Medulla oblongata (tissue), 1 donor: ENCODE data around the gene NIT2.
A peak's percentile ranks its signal among the peaks of the same experiment; 100 is the strongest.

ENCODE experiments used
- DNase-seq: peaks from one replicate; pipeline ENCODE4 v3.0.0-alpha.2; 2015; ENCODE audit errors: extremely low spot score

NIT2 gene

DNA sequence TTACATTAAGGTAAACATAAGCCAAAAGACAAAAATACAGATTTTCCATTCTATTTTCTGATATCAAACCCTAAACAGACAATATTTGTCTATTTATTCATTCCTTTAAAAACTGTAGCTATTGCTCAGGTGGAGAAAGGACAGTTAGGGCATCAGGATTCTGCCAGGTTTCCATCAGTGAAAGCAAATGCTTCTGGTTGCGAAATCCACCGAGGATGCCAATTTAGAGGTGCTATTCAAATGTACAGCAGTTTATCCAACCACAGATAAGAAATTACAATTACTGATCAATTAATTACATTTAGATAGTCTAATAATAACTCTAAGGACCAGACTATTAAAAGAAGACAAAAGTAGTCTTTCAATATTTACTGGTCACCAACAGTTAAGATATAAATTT, 62.4 kb downstream of the NIT2 start:
- no peak for DNase-seq

DNA sequence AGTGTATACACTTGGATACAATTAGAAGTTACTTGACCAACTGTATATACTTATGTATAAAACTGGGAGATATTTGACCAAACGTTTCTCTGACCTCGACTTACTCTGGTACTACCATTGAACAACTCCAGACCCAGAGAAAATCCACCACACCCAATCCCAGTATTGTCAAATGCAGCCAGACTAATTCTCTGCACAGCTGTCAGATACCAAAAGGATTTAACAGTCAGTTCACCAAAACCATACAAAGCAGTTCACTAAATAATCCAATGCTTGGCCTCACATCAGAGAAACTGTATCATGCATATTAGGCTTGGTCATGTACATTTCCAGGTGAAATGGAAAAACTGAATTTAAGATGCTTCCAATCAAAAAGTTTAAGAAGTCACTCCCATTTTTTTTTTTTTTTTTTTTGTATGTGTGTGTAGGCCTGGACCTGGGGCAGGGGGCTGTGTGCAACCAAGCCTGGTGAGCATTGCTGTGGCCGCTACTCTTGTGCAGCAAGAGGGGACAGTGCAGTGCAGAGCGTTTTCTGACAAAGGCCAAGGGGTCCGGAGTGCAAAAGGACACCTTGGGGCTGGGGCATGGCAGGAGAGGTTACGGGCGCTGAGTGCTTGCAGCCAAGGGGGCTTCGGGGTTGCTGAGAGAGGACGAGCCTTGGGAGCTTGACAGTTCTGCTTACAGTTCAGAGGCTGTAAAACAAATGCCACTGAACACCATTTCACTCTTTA, 64.9 kb downstream of the NIT2 start:
- DNase-seq, result no peak

DNA sequence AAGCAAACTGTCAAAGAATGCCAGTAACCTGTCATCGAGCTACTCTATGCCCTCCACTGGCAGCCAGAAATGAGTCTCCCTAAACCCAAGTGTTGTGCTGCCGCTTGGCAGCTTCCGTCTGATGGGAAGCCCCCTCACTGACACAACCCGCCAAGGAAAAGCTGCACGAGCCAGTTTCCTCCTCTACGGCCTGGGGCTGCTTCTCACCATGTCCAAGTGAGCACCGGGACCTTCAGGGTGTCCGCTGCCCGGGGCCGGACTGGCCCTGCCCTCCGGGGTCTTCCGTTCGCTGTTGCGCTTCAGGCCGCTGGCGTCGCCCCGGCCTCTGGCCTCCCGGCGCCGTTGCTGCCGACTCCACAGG, 65.8 kb downstream of the NIT2 start:
- peak; percentile 21 for DNase-seq

- peak; percentile 99 for DNase-seq
These were observed 66.5 kb downstream of the NIT2 start, which contains the start of the genes LNP1 and TOMM70 for GRCh38 chr3:100400780-100401673. Gene LNP1, plus strand, starts transcription at chr3:100401539. Its CDS starts 28,191 bp downstream, at chr3:100429730. Gene TOMM70, minus strand, starts transcription at chr3:100401089. Its CDS starts 140 bp downstream, at chr3:100400949.

DNA sequence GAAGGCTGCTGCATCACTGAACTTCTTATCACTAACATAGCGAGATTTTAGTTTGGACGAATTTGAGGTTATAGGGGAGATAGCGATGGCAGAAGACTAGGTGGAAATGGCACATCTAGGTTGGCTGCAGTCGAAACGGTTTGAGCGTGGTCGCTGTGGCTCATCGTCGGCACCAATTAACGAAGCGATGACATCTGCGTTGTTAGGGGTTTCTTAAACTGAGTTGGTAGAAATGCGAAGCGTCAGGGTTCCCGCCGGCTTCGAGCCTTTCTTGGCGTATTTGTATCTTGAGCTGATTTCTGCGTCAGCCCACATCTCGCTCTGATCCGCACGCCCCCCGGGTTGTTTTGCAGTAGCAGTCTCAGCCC, 67.1 kb downstream of the NIT2 start:
- DNase-seq, result no peak

DNA sequence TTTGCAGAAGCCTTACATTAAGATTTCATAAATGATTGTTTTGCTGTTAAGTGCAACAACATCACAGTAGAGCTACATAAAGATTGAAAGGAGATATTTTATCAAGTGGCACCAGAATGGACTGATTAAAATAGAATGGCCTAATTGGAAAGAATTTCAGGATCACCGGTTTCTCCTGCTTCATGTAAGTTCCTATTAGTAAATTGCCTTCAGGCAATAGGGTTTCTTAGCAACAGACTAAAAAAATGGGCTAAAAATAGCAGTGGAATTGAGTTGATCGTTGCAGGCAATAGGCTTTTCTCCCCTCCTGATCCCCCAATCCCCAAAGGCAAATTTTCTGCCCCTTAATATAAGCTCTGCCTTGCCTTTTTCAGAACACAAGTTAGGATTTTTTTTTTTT, 67.7 kb downstream of the NIT2 start:
- DNase-seq, result peak; percentile 8

DNA sequence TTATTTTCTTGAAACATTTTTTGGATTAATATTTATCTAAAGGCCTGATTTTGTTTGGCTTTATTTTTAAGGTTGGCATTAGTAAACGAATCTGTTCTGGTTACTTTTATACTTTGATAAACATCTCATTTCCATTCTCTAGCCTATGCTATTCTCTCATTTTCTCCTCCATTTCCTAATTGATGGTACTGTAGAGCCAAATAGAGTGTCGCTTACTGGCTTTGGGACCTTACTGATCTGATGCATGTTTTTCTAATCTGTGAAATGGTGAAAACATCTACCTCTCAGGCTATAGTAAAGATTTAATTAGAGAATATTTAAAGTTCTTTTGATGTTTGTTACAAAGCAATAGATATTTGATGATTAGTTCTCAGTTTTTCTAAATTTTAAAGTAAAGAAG, 68.3 kb downstream of the NIT2 start:
- DNase-seq, result no peak

DNA sequence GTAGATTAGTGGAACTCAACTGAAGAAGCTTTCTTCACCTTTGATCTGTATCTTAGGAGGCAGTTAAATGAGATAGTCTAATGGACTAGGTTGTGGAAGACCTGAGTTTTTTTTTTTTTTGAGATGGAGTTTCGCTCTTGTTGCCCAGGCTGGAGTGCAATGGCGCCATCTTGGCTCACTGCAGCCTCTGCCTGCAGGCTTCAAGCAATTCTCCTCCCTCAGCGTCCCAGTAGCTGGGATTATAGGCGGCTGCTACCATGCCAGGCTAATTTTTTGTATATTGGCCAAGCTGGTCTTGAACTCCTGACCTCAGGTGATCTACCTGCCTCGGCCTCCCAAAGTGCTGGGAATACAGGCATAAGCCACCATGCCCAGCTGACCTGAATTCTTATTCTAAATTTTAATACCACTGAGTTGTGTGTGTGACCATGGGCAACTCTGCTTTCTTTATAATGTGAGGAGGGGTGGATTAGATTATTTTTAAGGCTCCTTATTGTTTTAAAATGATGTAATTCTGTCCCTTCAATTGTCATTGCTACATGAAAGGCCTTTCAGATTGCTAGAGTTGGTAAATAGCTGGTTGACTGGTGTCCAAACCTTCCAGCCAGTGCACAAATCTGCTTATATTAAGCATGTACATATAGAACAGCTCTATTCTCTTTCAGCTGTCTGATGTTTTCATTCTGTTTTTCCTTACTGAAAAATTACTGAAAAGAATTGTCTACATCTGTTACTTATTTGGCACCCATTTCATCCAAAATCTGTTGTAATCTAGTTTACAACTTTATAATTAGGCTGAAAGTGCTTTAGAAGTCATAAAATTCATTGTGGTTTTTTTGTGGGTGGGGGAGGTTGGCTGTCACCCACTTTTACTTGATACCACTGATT, 69.0 kb downstream of the NIT2 start:
- DNase-seq, result no peak

GRCh38 chr3:100404250-100404548, 69.6 kb downstream of the NIT2 start:
- no peak for DNase-seq

GRCh38 chr3:100407164-100407563, 72.6 kb downstream of the NIT2 start:
- no peak for DNase-seq

- no peak for DNase-seq
These were observed 73.5 kb downstream of the NIT2 start for GRCh38 chr3:100407977-100408532.
